Stimulated activated CD4-positive, alpha-beta T cell treated with anti-CD3 and anti-CD28 coated beads, Interleukin-15, amount 100 ng/mL, for 48 hours (primary cell): ENCODE data around the gene ACVR1C.

Experiments
- DNase-seq, 2 donors: peaks; one replicate each; pipeline ENCODE4 v3.0.0-alpha.2; 2020; ENCODE audit warnings: low read depth in 2 of 2

Gene ACVR1C

GRCh38 chr2:157628477-157629415 is at the start of gene ACVR1C:
Gene ACVR1C, minus strand, starts transcription at chr2:157628864. Its CDS starts 220 bp downstream, at chr2:157628644.
- DNase-seq, result peak; percentile 25 to 56

DNA sequence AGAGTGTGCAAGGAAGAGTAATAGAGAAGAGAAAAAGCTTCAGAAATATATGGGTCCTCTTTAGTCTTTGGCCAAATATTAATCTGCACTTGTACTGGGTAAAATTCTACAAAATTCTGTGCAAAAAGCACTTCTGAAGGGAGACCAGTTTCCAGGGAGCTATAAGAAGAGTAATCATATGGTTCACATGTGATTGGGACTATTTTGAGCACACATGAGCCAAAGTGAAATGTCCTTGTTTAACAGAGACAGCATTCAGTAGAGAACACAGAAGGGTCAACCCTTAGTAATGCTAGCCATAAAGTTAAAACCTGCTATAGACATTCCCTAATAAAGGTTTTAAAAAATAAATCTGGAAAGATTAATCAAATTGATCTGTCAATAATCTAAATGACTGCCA is 49.3 kb upstream of the ACVR1C start:
- DNase-seq, result no peak

GRCh38 chr2:157672129-157672528 is 43.5 kb upstream of the ACVR1C start:
- DNase-seq, result no peak

- DNase-seq, result no peak
Observed at GRCh38 chr2:157662401-157662800, 33.7 kb upstream of the ACVR1C start.

DNA sequence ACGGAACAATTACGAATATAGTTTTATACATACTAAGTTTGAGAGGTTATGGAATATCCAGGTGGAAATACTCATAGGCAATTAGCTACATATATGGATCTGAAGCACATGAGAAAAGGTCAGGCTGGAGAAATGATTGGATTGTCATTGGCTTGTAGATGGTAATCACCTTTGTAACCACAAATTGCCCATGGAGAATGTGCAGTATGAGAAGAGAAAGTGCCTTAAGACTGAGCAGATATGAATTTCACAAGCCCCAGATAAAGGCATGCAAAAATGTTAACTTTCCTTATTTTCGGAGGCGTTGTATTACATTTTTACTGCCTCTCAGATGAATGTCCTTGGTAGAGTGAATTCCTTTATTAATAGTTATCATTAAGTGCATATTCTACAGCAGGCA is 33.1 kb upstream of the ACVR1C start:
- DNase-seq, result no peak

DNA sequence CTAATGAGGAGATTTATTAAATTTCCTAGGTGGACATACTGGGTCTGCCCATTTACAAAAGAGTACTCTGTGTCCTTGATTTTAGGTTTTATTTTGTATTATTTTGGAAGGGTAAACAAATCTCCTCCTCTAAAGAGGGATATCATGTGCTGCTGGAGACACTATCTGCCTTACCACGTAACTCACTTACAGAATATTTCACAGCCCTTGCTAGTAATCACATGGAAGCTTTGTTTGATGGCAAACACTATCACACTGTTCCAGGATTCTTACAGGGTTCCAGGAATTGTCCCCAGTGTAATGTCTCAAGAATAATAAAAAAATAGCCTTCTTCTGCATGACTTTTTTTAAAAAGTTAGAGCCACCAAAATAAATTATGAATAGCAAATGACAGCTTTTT is 29.2 kb upstream of the ACVR1C start:
- no peak for DNase-seq

DNA sequence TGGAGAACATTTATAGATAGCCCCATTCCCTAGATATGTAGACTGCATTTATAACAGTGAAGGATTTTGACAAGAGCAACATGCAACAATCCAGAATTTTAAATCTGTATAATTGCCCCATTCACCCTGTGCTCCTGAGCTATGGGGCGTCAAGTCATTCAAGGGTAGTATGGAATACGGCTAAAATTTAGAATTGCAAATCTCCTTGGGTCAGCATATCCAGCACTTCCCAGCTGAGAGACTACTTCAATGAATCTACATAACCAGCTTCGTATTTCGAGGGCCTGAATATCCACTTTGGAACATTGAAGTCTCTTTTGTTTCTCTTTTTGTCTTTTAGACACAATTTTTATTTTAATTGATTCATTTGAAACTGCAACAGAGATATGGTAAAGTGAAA is 28.4 kb upstream of the ACVR1C start:
- DNase-seq, result no peak

- no peak for DNase-seq
Observed at GRCh38 chr2:157644776-157645175, 16.1 kb upstream of the ACVR1C start.

DNA sequence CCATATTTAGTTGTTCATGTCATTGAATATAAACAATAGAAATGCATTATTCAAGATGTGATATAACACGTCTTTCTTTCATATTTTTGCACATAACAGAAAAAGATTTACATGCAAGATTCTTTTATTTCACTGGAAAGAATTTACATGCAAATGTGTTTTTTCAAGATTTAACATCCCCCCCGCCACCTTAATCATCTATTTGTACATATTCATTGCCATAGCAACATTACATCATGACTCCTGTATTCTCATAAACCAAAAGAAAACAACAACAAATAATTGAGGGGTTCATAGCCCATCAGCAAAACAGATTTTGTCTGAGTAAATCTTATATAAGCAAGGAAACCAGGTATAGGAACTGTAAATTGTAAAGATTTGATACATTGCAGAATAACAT is 3.2 kb upstream of the ACVR1C start:
- no peak for DNase-seq

DNA sequence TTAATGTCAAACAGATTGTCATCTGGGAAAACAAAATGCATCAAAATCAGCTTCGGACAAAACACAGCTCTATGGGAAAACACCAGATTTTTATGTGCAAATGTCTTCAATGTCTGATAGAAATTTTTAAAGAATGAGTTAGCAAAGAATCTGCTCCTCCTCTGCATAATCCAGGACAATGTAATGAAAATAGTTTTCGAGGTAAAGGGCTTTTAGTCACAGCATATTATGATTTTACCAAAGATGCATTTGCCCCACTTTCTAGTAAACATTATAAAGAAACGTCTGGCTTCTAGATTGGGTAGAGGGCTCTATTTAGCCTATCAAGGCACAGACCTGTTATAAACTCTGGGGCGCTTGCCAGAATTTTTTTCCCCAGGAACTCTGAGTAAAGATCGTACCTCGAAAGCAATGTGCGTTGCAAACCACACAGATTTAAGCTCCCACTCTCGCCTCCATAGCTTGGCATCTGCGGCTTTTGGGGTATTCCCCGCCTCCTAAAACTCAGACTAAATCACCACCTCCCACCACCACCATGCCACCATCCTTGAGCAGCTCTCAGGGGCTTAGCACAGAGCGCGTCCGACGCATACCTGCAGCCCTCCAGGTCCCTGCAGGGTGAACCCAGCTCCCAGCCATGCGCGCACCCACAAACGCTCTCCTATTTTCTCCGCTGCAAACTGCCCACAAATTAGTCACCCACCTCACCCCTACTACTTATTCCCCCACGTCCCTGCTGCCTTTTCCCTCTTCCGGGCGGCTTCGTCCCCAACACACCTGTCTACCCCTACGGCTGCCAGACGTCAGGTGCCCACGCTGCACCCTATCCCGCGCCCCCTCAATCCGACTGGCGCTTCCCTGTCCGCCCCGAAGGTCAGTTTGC is 829 bp downstream of the ACVR1C start:
- peak; percentile 26 to 27 for DNase-seq

DNA sequence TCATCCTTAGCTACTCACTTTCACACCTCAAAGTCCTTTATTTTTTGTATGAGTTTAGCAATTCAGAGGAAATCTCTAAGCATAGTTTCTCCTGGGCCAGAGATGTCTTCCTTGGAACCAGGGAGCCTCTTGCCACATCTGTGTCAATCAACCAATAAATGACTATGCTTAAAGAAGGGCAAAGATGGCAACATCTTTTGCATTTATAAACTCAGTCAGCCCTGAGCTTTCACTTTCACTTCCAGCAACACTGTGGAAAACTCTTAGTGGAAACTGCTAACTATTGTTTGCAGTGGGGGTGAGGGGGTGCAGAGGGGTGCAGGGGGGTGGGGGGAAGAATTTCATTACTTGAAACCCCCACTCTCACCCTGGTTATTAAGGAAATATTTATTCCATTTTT is 3.4 kb downstream of the ACVR1C start:
- DNase-seq, result no peak

- DNase-seq, result no peak
Observed at GRCh38 chr2:157620956-157621355, 7.7 kb downstream of the ACVR1C start.

GRCh38 chr2:157611726-157612125 is 16.9 kb downstream of the ACVR1C start:
- no peak for DNase-seq

DNA sequence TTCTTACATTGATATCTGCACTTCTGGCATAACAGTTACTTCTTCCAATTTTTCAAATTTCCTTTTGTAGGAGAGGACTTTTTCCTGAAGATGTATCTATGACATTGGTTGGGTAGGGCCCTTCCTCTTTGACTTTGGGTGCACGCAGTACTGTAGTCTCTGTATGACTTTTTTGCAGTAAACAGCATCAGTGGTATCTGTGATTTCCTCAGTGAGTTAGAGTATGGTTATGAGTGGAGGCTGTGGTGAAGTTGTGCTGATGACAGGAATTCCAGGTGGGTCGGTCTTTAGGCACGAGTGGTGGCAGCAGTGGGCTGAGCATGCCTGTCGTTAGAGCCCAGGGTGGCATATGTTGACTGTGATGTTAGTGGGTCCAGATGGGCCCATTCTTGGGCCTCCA is 17.6 kb downstream of the ACVR1C start:
- no peak for DNase-seq

GRCh38 chr2:157606534-157606933 is 22.1 kb downstream of the ACVR1C start:
- DNase-seq, result no peak

DNA sequence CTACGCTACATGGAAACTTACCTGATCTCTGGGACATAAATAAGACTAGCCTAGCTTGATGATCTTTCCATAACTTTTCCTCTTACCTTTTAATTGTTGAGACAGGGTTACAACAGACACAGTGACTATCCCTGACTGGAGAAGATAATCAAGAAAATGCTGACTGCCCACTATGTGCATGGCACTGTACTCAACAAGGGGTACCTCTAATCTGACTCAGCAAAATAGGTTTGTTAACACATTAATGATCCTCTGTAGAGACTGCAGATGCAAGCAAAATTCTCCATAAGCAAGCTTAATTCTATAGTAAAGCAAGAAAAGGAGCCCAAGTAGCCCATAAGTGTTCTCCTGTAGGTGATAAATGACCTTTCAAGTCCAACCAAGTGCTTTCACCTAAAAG is 25.5 kb downstream of the ACVR1C start:
- DNase-seq, result no peak

DNA sequence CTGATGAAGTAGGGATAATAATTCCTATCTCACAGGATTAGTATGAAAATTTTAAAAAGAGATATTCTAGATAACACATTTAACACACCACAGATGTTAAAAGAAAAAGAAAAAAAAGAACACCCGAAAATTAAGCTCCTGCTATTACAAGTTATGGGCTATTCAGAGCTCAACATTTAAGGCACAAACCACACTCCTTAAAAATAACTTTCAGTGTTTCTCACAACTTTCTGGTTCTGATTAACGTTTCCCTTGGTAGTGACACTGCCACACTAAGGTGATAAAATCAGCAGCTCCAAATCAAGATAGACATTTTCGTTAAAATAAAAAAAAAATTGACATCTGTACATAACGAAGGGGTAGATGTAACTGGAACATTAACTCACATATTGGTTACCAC is 26.9 kb downstream of the ACVR1C start:
- no peak for DNase-seq

- peak; percentile 25 to 32 for DNase-seq
Observed at GRCh38 chr2:157596992-157597681, 31.5 kb downstream of the ACVR1C start.

- no peak for DNase-seq
Observed at GRCh38 chr2:157593411-157593810, 35.3 kb downstream of the ACVR1C start.

GRCh38 chr2:157592948-157593347 is 35.7 kb downstream of the ACVR1C start:
- no peak for DNase-seq

DNA sequence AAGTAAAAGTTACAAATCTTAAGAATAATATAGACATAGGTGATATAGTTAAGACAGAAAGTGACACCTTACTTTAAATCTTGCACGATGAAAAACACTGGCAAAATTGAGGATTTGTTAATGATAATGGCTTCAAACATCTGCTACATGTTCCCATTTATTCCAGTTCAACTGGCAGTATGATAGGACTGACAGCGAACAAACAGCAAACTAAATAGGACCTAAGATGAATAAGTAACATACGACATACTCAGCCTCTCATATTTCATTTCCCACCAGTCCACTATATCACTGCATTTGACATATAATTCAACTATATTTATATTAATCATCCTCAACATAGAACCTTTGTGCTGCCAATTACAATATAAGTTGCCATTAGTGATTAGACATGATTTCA is 36.3 kb downstream of the ACVR1C start:
- no peak for DNase-seq

GRCh38 chr2:157587576-157587975 is 41.1 kb downstream of the ACVR1C start:
- no peak for DNase-seq
